ENCODE results near the gene CFAP20.
"Not testable (repeated sequence)": the region's sequence is repeated elsewhere in the genome, so short reads cannot be mapped to it uniquely, and the experiment has no call there.

Gene CFAP20

DNA sequence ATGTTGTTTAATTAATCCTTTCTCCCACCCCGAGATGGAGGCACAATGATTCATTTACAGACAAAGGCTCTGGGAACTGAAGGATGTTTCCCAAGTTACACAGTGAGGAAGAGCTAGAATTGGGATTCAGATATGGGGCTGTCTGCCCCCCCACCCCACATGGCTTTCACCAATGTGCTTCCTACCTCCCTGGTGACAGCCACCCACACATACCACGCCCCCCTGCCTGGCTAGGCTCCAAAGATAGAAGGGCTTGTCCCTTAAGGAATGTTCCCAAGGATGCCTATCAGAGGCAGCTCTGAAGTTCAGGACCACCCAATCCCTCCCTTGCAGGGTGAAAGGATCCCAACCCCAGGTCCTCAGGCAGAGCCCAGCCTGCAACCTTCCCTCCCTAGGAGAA lies 32.9 kb downstream of the CFAP20 start:
- no peak for DNase-seq (ENCODE audit: low spot score)

DNA sequence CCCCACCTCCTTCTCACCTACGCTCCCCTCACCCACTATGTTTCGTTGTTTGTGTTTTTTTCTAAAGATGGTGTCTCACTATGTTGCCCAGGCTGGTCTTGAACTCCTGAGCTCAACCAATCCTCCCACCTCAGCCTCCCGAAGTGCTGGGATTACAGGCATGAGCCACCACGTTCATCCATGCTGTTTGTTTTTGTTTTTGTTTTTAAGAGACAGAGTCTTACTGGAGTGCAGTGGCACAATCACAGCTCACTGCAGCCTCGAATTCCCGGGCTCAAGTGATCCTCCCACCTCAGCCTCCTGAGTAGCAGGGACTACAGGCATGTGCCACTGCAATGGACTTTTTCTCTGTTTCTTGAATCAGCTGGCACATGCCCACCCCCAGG lies 33.6 kb downstream of the CFAP20 start:
- DNase-seq (ENCODE audit: low spot score), result not testable (repeated sequence)

GRCh38 chr16:58094791-58095574 lies 34.2 kb downstream of the CFAP20 start:
- DNase-seq (ENCODE audit: low spot score), result no peak

DNA sequence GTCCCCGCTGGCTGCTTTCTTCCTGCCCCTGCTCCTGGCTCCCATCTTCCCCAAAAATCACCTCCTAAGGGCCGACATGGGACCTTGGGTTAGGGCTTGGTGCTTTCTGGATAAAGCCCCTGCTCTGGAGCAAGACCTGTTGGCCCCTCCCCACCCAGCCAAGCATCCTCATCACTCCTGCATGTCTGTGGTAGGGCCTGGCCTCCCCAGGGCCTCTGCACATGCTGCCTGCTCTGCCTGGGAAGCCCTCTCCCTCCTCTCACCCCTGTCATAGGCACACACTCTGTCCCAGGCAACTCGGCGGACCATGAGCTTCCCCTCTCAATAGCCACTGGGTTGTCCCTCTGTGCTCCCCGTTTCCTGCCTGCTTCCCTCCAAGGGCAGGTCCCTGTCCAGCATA lies 35.2 kb downstream of the CFAP20 start:
- no peak for DNase-seq (ENCODE audit: low spot score)

GRCh38 chr16:58090396-58090795 lies 38.8 kb downstream of the CFAP20 start:
- DNase-seq (ENCODE audit: low spot score), result not testable (repeated sequence)

DNA sequence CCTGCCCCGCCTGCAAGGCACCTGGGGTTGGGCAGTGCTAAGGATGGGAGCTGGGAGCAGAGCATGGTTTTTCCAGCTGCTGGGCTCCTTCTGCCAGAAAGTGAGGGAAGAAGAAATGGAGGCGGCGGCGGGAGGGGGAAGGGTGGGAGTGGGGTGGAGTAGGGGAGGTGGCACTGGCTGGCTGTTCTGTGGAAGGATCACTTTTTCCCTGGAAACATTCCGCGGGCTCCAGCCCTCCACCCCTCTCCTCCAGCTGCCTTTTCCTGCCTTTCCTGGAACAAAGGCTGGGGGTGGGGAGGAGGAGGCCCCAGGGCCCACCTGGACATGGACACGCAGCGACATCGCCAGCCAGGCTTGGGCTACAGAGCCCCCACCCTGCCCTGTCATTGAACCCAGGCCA lies 41.1 kb downstream of the CFAP20 start:
- no peak for DNase-seq (ENCODE audit: low spot score)

- DNase-seq (ENCODE audit: low spot score), result no peak
Measured at GRCh38 chr16:58087209-58087913, 41.8 kb downstream of the CFAP20 start.

DNA sequence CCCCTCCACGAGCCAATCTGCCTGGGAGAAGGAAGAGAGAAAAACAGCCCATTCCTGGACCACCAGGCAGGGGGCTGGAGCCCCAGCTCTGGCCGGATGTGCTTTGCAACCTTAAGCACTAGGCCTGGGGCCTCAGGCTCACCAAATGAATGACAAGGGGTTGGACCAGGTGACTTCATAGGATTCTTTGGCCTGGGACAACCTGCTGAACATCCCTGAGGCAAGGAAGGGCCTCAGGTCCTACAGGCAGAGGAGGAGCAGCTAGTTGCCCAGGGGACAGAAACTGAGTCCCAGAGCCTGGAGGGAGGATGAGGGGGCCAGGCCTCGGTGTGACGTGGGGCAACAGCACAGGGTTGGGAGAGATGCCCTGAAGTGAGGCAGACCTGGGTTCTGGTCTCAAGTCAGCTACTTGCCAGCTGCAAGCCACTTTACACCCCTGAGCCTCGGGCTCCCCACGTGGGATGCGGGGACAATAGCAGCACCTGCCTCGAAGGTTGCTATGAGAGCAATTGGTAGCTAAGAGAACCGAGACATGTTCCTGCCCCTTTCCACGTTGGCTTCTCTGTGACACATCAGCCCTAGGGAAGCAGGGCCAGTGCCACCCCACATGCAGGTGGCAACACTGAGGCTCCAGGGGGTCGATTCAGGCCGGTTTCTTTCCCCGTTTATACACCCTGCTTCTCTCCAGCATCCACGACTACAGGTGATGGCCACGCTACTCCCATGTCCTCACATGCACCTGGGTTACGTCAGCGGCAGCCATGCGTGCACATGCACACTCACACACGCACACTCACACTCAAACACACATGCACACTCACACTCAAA lies 42.6 kb downstream of the CFAP20 start:
- DNase-seq (ENCODE audit: low spot score), result no peak

DNA sequence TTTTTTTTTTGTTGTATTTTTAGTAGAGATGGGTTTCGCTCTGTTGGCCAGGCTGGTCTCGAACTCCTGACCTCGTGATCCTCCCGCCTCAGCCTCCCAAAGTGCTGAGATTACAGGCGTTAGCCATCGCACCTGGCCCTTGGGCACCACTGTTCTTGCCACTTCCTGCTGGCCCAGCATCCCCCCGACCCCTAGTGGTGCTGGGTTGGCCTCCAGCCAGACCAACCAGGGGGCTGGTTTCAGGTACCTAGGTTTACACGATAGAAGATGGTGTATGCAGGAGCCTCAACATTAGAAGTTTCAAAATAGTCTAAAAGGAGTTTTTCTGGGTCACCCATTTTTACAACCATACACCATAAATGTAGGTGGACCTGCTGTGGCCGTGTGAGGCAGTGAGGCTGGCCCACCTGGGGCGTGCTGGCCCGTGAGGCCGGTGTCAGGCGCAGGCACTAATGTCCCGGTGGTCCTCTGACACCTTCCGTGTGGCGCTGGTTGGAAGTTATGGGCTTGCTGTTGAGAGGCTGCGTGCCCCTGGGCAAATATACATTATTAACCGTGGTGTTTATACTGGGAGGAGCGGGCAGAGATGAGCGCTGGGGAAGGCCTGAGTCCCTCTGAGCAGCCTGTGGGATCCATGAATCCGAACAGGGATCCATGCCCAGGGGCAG lies 43.5 kb downstream of the CFAP20 start:
- no peak for DNase-seq (ENCODE audit: low spot score)

- no peak for DNase-seq (ENCODE audit: low spot score)
Measured at GRCh38 chr16:58085171-58085570, 44.0 kb downstream of the CFAP20 start.

DNA sequence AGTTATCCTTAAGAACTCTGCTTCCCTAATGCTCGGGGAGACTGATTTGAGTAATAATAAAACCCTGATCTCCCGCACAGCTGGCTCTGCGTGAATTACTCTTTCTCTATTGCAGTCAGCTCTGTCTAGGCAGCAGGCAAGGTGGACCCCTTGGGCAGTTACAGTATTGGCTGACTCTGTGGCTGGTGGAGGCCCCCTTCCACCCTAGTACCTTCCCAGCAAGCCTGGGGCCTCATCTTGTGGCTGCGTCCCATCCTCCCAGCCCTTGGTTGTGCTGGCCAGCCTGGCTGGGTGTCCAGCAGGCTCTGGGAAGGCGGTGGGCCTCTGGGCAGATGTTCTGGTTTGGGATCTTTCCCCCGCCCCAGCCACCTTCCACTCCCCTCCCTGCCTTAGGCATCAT lies 44.5 kb downstream of the CFAP20 start:
- DNase-seq (ENCODE audit: low spot score), result no peak

DNA sequence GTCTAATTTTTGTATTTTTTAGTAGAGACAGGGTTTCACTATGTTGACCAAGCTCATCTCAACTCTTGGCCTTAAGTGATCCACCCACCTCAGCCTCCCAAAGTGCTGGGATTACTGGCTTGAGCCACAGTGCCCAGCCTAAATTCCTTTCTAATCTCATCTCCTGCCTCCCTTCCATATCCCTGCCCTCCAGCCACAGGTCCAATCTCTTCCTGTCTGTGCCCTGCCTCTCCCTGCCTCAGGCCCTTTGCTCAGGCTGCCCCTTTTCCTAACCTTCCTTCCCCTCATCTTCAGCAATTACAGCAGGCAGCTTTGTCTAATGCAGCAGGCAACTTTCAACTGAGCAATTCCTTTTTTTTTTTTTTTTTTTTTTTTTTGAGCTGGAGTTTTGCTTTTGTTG lies 46.8 kb downstream of the CFAP20 start:
- DNase-seq (ENCODE audit: low spot score), result no peak

DNA sequence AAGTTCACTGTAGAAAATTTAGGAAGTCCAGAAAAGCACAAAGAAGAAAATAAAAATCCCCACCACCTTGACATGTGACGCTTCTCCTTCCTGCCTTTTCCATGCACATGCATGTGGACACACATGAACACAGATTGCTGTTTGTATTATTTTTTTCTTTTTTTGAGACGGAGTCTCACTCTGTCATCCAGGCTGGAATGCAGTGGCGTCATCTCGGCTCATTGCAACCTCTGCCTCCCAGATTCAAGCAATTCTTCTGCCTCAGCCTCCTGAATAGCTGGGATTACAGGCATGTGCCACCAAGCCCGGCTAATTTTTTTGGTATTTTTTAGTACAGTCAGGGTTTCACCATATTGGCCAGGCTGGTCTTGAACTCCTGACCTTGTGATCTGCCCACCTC lies 48.5 kb downstream of the CFAP20 start:
- not testable (repeated sequence) for DNase-seq (ENCODE audit: low spot score)

- DNase-seq (ENCODE audit: low spot score), result no peak
Measured at GRCh38 chr16:58077796-58078195, 51.4 kb downstream of the CFAP20 start.

DNA sequence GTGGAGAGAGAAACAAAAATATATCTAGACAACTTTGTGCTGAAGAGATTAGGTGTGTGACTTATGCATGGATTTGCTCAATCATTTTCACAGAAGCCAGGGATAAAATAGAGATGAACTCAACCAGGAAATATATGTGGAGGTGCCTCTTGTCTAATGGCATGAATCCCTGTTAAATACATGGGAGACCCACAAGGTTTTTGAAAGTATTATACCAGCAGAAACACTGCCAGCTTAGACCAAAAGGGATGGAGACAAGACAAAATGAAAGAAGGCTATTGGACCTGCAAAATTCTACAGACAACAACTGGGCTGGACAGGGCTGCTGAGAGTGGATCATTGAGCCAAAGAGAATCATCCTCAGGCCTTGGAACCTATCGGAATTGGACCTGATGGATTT lies 52.7 kb downstream of the CFAP20 start:
- no peak for DNase-seq (ENCODE audit: low spot score)

GRCh38 chr16:58074657-58075056 lies 54.5 kb downstream of the CFAP20 start:
- DNase-seq (ENCODE audit: low spot score), result no peak

GRCh38 chr16:58073086-58073485 lies 56.1 kb downstream of the CFAP20 start:
- not testable (repeated sequence) for DNase-seq (ENCODE audit: low spot score)

DNA sequence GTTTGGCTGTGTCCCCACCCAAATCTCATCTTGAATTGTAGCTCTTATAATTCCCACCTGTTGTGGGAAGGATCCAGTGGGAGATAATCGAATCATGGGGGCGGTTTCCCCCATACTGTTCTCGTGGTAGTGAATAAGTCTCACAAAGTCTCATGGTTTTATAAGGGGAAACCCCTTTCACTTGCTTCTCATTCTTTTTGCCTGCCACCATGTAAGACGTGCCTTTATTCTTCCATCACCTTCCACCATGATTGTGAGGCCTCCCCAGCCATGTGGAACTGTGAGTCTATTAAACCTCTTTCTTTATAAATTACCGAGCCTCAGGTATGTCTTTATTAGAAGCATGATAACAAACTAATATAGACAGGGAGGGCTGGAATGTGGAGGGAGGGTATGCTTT lies 57.0 kb downstream of the CFAP20 start:
- DNase-seq (ENCODE audit: low spot score), result not testable (repeated sequence)

GRCh38 chr16:58070585-58070984 lies 58.6 kb downstream of the CFAP20 start:
- DNase-seq (ENCODE audit: low spot score), result no peak
